Measurements from ENCODE around the gene ACVR1B.
"Not testable (repeated sequence)": the region's sequence is repeated elsewhere in the genome, so short reads cannot be mapped to it uniquely, and the experiment has no call there.

Gene ACVR1B

GRCh38 chr12:51959921-51960320 is 8.4 kb downstream of the ACVR1B start:
- peak overlapping the region in 2 of 21 experiments; percentile 6 to 10 for H3K27ac ChIP-seq
- no peak overlapping the region for H3K4me3 ChIP-seq

GRCh38 chr12:51960488-51960887 is 9.0 kb downstream of the ACVR1B start:
- H3K4me3 ChIP-seq = no peak overlapping the region
- peak overlapping the region in 4 of 21 experiments; percentile 10 to 47 (median 16) for H3K27ac ChIP-seq

GRCh38 chr12:51960890-51961289 is 9.4 kb downstream of the ACVR1B start:
- H3K4me3 ChIP-seq = no peak overlapping the region
- peak overlapping the region in 6 of 21 experiments; percentile 10 to 47 (median 21) for H3K27ac ChIP-seq

GRCh38 chr12:51961834-51962233 is 10.3 kb downstream of the ACVR1B start:
- peak overlapping the region in 9 of 21 experiments; percentile 10 to 73 (median 48) for H3K27ac ChIP-seq
- no peak overlapping the region for H3K4me3 ChIP-seq

GRCh38 chr12:51962737-51963136 is 11.2 kb downstream of the ACVR1B start:
- peak overlapping the region in 10 of 21 experiments; percentile 10 to 73 (median 42) for H3K27ac ChIP-seq
- no peak overlapping the region for H3K4me3 ChIP-seq

- Histone ChIP-seq H3K4me3 (no peak overlapping the region), H3K27ac (no peak overlapping the region)
Measured at GRCh38 chr12:51963477-51963876, 12.0 kb downstream of the ACVR1B start.

GRCh38 chr12:51969643-51970042 is 18.1 kb downstream of the ACVR1B start:
- H3K27ac ChIP-seq = peak overlapping the region in 1 of 21 experiments; percentile 13

GRCh38 chr12:51970904-51971646 is 19.6 kb downstream of the ACVR1B start:
- no peak overlapping the region for H3K4me3 ChIP-seq
- H3K27ac ChIP-seq = peak overlapping the region in 16 of 21 experiments; percentile 8 to 77 (median 58)

More at GRCh38 chr12:51969643-51970042, 18.1 kb downstream of the ACVR1B start:
- no peak overlapping the region for H3K4me3 ChIP-seq

GRCh38 chr12:51971679-51972421 is 20.4 kb downstream of the ACVR1B start:
- Histone ChIP-seq H3K4me3 (no peak overlapping the region), H3K27ac (peak overlapping the region in 16 of 21 experiments; percentile 31 to 77 (median 56))

- peak overlapping the region in 16 of 21 experiments; percentile 31 to 77 (median 56) for H3K27ac ChIP-seq
Measured at GRCh38 chr12:51972422-51972812, 20.9 kb downstream of the ACVR1B start.

GRCh38 chr12:51972849-51973273 is 21.4 kb downstream of the ACVR1B start:
- Histone ChIP-seq H3K4me3 (no peak overlapping the region), H3K27ac (peak overlapping the region in 17 of 21 experiments; percentile 2 to 77 (median 54))

More at GRCh38 chr12:51972422-51972812, 20.9 kb downstream of the ACVR1B start:
- H3K4me3 ChIP-seq = no peak overlapping the region

- no peak overlapping the region for H3K4me3 ChIP-seq
- H3K27ac ChIP-seq = peak overlapping the region in 14 of 21 experiments; percentile 2 to 76 (median 49)
Measured at GRCh38 chr12:51973560-51973959, 22.1 kb downstream of the ACVR1B start.

- Histone ChIP-seq H3K4me3 (no peak overlapping the region), H3K27ac (peak overlapping the region in 3 of 21 experiments; percentile 14 to 48 (median 24))
Measured at GRCh38 chr12:51974646-51975045, 23.1 kb downstream of the ACVR1B start.

- H3K27ac ChIP-seq = peak overlapping the region in 3 of 21 experiments; percentile 14 to 48 (median 24)
- H3K4me3 ChIP-seq = no peak overlapping the region
Measured at GRCh38 chr12:51975196-51975595, 23.7 kb downstream of the ACVR1B start.

- H3K4me3 ChIP-seq = no peak overlapping the region
- H3K27ac ChIP-seq = peak overlapping the region in 2 of 21 experiments; percentile 35 to 42
Measured at GRCh38 chr12:51976376-51977160, 25.1 kb downstream of the ACVR1B start.

- no peak overlapping the region for H3K4me3 ChIP-seq
- H3K27ac ChIP-seq = peak overlapping the region in 1 of 21 experiments; percentile 42
Measured at GRCh38 chr12:51977320-51977753, 25.8 kb downstream of the ACVR1B start.

GRCh38 chr12:51979306-51979705 is 27.8 kb downstream of the ACVR1B start:
- peak overlapping the region in 2 of 21 experiments; percentile 4 to 8 for H3K27ac ChIP-seq
- H3K4me3 ChIP-seq = not testable (repeated sequence)

- H3K4me3 ChIP-seq = no peak overlapping the region
- H3K27ac ChIP-seq = peak overlapping the region in 3 of 21 experiments; percentile 4 to 49 (median 8)
Measured at GRCh38 chr12:51980051-51980808, 28.7 kb downstream of the ACVR1B start.

- no peak overlapping the region for H3K4me3 ChIP-seq
- H3K27ac ChIP-seq = peak overlapping the region in 1 of 21 experiments; percentile 49
Measured at GRCh38 chr12:51980809-51981127, 29.3 kb downstream of the ACVR1B start.

Data from skin epidermis (tissue), 12 donors.